Inferior parietal cortex (tissue), 1 donor: ENCODE results near the gene MSH4.
A peak's percentile ranks its signal among the peaks of the same experiment; 100 is the strongest.
"Not testable (repeated sequence)": the region's sequence is repeated elsewhere in the genome, so short reads cannot be mapped to it uniquely, and the experiment has no call there.

Source experiments
- DNase-seq: peaks from one replicate; pipeline ENCODE4 v3.0.0-alpha.2; 2016; ENCODE audit errors: extremely low spot score

The MSH4 gene

GRCh38 chr1:75795703-75796193, 934 bp upstream of the MSH4 start:
- no peak for DNase-seq

- no peak for DNase-seq
Observed at GRCh38 chr1:75797273-75797588, 549 bp downstream of the MSH4 start.

GRCh38 chr1:75797606-75798216, 1.0 kb downstream of the MSH4 start:
- DNase-seq = no peak

- DNase-seq = not testable (repeated sequence)
Observed at GRCh38 chr1:75801480-75801879, 4.8 kb downstream of the MSH4 start.

- no peak for DNase-seq
Observed at GRCh38 chr1:75808921-75809320, 12.2 kb downstream of the MSH4 start.

GRCh38 chr1:75810113-75810512, 13.4 kb downstream of the MSH4 start:
- not testable (repeated sequence) for DNase-seq

GRCh38 chr1:75811211-75811981, 14.7 kb downstream of the MSH4 start:
- no peak for DNase-seq

- DNase-seq = no peak
Observed at GRCh38 chr1:75812065-75812464, 15.4 kb downstream of the MSH4 start.

GRCh38 chr1:75823596-75823995, 26.9 kb downstream of the MSH4 start:
- not testable (repeated sequence) for DNase-seq

- no peak for DNase-seq
Observed at GRCh38 chr1:75836528-75837100, 39.9 kb downstream of the MSH4 start.

- no peak for DNase-seq
Observed at GRCh38 chr1:75838079-75838478, 41.4 kb downstream of the MSH4 start.

GRCh38 chr1:75841421-75841820, 44.7 kb downstream of the MSH4 start:
- no peak for DNase-seq

GRCh38 chr1:75845576-75845975, 48.9 kb downstream of the MSH4 start:
- no peak for DNase-seq

- DNase-seq = no peak
Observed at GRCh38 chr1:75855010-75855409, 58.3 kb downstream of the MSH4 start.

- DNase-seq = no peak
Observed at GRCh38 chr1:75855734-75856133, 59.1 kb downstream of the MSH4 start.

- no peak for DNase-seq
Observed at GRCh38 chr1:75861831-75862230, 65.1 kb downstream of the MSH4 start.

- DNase-seq = no peak
Observed at GRCh38 chr1:75870951-75871350, 74.3 kb downstream of the MSH4 start.

GRCh38 chr1:75879985-75880384, 83.3 kb downstream of the MSH4 start:
- DNase-seq = no peak

- DNase-seq = no peak
Observed at GRCh38 chr1:75884437-75884836, 87.8 kb downstream of the MSH4 start.

- DNase-seq = no peak
Observed at GRCh38 chr1:75901371-75901770, 104.7 kb downstream of the MSH4 start.

- peak; percentile 23 for DNase-seq
Observed at GRCh38 chr1:75908717-75909152, 112.1 kb downstream of the MSH4 start.

- DNase-seq = no peak
Observed at GRCh38 chr1:75916834-75917233, 120.2 kb downstream of the MSH4 start.

- DNase-seq = no peak
Observed at GRCh38 chr1:75922698-75923097, 126.0 kb downstream of the MSH4 start.
